GM19467 (cell line): Measurements from ENCODE around the gene ZBTB48.
"Not testable (repeated sequence)": the region's sequence is repeated elsewhere in the genome, so short reads cannot be mapped to it uniquely, and the experiment has no call there.

ENCODE experiments used
- ATAC-seq: cut with Tn5 transposase; IDR thresholded peaks from one replicate; pipeline ENCODE4 v1.9.1; 2021; ENCODE audit warnings: mild to moderate bottlenecking, moderate library complexity; ENCODE audit not compliant: unreplicated experiment

ZBTB48 gene

DNA sequence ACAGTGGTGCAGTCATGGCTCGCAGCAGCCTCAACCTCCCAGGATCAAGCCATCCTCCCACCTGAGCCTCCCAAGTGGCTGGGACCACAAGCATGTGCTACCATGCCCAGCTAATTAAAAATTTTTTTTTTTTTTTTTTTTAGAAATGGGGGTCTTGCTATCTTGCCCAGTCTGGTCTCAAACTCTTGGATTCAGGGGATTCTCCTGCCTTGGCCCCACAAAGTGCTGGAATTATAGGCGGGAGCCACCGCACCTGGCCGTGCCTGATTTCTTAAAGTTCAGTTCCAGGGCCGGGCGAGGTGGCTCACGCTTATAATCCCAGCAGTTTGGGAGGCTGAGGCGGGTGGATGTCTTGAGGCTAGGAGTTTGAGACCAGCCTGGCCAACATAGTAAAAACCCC is 51.3 kb downstream of the ZBTB48 start:
- ATAC-seq = no peak

DNA sequence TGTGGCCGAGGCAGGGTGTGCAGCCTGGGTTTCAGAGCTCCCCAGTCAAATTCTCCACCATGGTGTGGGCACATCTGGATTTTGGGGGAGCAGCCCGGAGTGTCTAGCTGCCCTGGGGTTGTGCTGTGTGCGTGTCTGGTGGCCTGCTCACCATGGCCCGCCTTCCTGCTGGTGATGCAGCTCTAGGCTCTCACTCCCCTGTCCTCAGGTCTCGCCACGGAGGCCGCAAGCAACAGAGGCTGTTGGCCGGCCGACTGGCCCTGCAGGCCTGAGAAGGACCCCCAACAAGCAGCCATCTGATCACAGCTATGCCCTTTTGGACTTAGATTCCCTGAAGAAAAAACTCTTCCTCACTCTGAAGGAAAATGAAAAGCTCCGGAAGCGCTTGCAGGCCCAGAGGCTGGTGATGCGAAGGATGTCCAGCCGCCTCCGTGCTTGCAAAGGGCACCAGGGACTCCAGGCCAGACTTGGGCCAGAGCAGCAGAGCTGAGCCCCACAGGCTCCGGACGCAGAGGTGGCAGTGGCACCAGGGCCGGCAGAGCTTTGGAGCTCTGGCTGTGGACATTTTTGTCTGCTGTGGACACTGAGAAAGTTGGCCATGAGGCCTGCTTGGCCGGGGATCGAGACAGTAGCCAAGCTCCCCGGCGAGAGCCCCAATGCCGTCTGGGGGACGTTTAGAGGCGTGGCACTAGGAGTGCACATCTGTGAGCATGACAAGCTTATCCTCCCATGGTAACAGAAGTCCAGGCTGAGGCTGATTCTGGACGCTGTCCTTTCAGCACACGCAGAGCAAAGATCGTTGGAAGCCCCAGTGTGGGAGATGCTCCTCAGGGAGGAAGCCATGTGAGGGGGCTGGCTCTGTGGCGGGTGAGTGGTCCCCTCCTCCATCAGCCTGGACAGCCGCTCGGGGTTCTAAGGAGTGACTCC is 53.1 kb downstream of the ZBTB48 start:
- no peak for ATAC-seq

DNA sequence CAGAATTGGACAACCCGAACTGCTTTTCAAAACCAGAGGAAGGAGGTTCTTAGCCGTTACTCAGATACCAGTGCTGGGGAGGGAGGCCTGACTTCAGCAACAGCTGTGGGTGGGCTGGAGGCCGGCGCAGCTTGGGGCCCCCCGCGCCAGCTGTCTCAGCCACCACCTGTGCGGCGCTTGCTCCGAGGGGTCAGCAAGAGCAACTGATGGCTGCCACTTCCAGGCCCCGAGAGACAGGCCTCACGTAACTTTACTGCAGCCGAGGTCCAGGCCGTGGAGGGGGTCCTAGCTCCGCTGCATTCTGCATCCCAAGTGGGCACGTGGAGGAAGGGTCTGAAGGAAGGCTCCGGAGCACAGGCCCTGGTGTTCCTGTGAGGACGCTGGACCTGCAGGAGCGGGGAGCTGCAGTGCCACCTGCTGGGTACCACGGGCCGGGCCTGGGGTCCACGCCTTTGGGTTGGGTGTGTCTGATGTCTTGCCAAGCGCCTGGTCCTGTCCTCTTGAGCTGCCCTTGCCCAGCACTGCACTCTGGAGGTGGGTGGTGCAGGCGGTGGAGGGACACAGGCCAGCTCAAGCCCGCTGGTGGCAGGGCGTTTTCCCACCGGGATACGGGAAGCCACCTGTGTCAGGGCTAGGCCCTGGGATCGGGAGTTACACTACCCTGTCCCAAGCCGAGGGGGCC is 54.7 kb downstream of the ZBTB48 start:
- ATAC-seq = no peak

DNA sequence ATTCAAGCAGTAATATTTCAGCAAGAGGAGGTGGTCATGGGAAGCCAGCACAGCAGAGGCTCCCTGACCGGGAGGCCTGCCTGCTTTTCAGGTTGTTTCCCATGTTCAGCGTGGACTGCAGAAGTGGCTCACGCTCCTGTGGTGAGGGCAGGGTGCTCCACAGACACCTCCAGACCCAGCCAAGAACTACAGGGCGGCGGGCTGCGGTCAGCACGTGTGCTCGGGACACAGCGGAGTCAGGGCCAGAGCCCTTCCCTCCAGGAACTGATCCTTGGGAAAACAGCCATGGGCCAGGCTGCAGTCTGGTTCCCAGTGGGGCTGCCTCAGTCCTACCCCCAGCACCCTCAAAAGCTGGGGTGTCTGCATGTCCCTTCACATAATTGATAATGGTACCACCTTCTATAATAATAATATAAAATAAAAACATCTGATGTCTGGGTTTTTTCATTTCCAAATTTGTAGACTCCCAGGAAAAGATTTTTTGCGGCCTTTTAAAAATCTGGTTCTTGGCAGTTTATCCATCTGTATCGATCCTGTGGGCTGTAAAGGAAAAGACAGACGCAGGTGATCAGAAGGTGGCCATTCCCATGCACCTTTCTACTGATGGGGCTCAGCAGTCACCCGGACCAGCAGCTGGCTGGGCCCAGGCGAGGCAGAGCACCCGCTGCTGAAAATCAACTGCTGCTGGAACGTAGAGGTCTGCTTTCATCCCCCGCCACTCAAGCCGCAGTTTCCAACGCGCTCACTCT is 55.5 kb downstream of the ZBTB48 start:
- ATAC-seq = no peak

DNA sequence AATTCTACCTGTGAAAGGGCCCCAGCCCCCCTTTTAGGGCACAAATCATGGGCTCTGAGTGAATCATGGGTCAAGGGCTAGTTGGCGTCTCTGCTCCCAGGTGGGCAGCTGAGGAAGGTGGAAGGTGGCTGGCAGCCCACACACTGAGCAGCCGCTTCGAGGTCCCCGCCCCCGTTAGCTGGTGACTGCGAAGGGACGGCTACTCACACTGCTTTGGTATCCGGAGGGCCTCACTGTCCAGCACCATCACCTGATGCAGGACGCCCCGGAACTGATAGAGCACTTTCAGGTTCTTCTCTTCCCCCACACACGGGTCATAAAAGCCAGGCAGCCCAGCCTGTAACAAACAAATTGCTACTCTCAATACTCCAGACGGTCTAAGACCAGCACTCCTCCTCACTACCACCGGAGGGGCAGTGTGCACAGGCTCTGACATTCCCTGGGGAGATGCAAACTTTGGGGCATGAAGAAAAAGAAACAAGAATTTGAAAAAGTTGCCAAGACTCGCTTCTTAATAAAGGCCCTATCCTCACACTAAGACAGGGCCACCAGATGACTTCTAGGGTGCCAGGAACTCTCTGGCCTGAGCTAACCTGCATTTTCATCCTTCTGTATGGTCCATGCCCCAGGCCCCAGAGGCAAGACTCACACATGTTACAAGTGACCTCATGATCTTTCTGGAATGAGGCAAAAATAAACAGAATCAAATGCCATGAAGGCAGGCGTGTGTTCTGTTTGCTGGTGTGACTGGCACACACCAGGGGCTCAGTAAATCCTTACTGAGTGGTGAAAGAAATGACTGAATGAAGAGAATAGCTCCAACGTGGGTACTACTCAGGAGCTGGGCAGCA is 56.3 kb downstream of the ZBTB48 start:
- ATAC-seq = no peak

DNA sequence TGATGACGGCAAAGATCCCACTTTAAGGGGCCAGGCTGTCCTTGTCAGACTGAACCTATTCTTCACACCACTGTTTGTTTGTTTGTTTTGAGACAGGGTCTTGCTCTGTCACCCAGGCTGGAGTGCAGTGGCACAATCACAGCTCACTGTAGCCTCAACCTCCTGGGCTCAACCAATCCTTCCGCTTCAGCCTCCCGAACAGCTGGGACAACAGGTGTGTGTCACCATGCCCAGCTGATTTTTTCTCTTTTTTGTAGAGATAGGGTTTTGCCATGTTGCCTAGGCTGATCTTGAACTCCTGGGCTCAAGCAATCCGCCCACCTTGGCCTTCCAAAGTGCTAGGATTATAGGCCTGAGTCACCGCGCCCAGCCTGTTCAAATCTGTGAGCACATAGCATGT is 57.0 kb downstream of the ZBTB48 start:
- not testable (repeated sequence) for ATAC-seq

DNA sequence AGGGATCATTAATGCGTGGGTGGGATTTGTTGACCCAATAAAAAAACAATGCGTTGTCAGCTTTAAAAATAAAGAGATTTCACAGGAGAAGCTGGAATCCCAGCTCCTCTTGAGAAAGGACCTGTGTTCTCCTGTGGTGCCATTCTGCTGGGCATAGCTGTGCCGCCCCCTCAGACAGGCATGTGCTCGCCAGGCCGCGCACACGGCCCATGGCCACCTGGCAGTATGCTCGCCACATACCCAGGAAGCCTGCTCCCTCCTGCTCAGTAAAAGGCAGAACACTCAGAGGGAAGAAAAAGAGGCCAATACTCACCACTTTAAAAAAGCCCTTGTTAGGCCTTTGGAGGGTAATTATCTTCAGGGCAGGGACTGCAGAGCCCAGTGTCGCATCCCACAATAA is 58.0 kb downstream of the ZBTB48 start:
- no peak for ATAC-seq

DNA sequence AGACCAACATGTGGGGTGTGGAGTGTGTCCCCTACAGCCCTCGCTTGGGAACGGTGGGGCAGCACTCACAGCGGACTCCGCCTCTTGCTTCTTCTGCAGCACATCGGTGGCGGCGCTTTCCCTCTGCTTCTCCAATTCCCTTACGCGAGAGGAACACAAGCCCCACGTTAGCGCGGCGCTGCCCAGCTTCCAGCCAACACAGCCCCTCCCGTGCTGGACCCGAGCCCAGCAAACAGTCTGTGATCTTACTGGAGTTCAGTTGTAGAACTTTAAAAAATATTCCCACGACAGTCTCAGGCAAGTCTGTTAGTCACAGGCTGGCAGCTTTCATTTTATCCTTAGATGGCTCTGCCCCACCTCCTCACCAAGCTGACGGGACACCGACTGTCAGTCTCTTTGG is 58.4 kb downstream of the ZBTB48 start:
- ATAC-seq = no peak
